ENCODE results near the gene ZFHX3.

DNA sequence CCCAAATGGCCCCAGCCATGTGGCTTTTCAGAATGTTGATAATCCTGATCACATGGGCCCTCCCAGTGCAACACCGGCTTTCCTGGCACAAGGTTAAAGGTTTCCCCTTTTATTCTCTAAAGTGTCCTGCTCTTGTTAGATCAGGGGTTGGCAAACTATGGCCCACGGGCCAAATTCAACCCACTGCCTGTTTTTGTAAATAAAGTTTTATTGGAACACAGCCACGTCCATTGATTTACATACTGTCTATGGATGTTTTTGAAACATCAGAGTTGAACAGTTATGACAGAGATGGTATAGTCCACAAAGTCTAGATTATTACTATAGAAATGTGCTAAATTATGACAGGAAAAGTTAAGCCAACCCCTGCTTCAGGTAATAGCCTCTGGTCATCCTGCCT, 157.3 kb downstream of the ZFHX3 start:
- TF ChIP-seq CTCF (IDR thresholded peaks at IDR 0.05 in 8 of 11, conservative IDR thresholded peaks at IDR 0.05 in 3 of 11) (no peak), POLR2A (IDR thresholded peaks at IDR 0.05) (no peak)
